ENCODE measurements around the gene AGAP2. TPM values are rescaled to one million over a fixed set of nuclear protein-coding genes. Genes with fewer than 3 reads are reported as not detected.
"Not testable (repeated sequence)": the region's sequence is repeated elsewhere in the genome, so short reads cannot be mapped to it uniquely, and the experiment has no call there.

Gene AGAP2
- total RNA-seq, 4 donors from 2014 or later, result 0.29 to 6.3 (median 2.6) TPM

DNA sequence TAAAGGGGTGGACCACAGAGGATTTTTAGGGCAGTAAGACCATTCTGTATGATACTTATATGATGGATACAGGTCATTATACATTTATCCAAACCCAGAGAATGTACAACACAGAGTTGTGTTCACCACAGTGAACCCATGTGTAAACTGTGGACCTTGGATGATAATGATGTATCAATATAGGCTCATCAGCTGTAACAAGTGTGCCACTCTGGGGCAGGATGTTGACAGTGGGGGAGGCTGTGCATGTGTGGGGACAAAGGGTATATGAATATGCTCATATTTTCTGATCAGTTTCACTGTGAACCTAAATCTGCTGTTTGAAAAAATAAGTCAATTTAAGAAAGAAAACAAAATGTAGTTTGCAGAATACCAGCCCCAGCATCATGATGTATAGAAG lies 58.8 kb downstream of the AGAP2 start:
- Histone ChIP-seq H3K4me1 (no peaks in the 10 kb centered on the region), H3K9me3 (no peaks in the 10 kb centered on the region), H3K27ac (no peak overlapping the region), H3K36me3 (no peaks in the 10 kb centered on the region), H3K4me3 (no peak overlapping the region), H3K27me3 (no peaks in the 10 kb centered on the region)
- DNase-seq, result no peak
- intact Hi-C loops (cut with DNase I; ENCODE audit: low total_unique reads), result no loop called here
- TF ChIP-seq POLR2A (IDR thresholded peaks at IDR 0.05), result no peak
- TF ChIP-seq, protein P1, sequence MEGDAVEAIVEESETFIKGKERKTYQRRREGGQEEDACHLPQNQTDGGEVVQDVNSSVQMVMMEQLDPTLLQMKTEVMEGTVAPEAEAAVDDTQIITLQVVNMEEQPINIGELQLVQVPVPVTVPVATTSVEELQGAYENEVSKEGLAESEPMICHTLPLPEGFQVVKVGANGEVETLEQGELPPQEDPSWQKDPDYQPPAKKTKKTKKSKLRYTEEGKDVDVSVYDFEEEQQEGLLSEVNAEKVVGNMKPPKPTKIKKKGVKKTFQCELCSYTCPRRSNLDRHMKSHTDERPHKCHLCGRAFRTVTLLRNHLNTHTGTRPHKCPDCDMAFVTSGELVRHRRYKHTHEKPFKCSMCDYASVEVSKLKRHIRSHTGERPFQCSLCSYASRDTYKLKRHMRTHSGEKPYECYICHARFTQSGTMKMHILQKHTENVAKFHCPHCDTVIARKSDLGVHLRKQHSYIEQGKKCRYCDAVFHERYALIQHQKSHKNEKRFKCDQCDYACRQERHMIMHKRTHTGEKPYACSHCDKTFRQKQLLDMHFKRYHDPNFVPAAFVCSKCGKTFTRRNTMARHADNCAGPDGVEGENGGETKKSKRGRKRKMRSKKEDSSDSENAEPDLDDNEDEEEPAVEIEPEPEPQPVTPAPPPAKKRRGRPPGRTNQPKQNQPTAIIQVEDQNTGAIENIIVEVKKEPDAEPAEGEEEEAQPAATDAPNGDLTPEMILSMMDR (IDR thresholded peaks at IDR 0.05), result no peak

DNA sequence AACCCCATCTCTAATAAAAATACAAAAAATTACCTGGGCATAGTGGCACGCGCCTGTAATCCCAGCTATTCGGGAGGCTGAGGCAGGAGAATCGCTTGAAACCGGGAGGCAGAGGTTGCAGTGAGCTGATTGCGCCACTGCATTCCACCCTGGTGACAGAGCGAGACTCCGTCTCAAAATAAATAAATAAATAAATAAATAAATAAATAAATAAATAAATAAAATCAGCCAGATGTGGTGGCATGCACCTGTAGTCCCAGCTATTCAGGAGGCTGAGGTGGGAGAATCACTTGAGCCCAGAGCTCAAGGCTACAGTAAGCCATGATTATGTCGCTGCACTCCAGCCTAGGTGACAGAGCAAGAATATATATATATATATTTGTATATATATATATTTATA lies 60.6 kb downstream of the AGAP2 start:
- H3K4me3 ChIP-seq; intact Hi-C loops (cut with DNase I; ENCODE audit: low total_unique reads); H3K4me1 ChIP-seq; H3K9me3 ChIP-seq; DNase-seq; H3K27me3 ChIP-seq; H3K36me3 ChIP-seq; H3K27ac ChIP-seq: not testable (repeated sequence)

DNA sequence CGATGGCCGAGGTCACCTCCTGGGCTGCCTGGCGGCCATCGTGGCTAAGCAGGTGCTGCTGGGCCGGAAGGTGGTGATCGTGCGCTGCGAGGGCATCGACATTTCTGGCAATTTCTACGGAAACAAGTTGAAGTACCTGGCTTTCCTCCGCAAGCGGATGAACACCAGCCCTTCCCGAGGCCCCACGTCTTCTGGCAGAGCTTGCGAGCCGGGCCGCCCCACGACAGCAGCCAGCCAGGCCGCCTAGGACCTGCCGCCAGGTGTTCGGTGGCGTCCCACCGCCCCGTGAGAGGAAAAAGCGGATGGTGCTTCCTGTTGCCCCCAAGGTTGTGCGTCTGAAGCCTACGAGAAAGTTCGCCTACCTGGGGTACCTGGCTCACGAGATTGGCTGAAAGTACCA lies 63.9 kb downstream of the AGAP2 start:
- Histone ChIP-seq H3K9me3 (no peaks in the 10 kb centered on the region), H3K27me3 (no peaks in the 10 kb centered on the region), H3K4me3 (no peak overlapping the region), H3K36me3 (no peaks in the 10 kb centered on the region), H3K4me1 (no peaks in the 10 kb centered on the region), H3K27ac (no peak overlapping the region)
- TF ChIP-seq, protein P1 (IDR thresholded peaks at IDR 0.05), result no peak
- no peak for TF ChIP-seq POLR2A (IDR thresholded peaks at IDR 0.05)
- no peak for DNase-seq
- intact Hi-C loops (cut with DNase I; ENCODE audit: low total_unique reads), result no loop called here

Small RNA genes lying within 50 kb of the gene (microRNA-seq; reads per million reads assigned to microRNA genes)
- not detected for gene MIR6759 (ENCODE audit: borderline microRNAs expressed, borderline replicate concordance)

Other genes starting within 250 kb of the AGAP2 start
- 10 to 100 TPM in 2 of 4 donors, 1 to 10 TPM in 2; 2.3 to 28.2 (median 9.8) TPM for gene DDIT3, start 218.2 kb downstream of the AGAP2 start, total RNA-seq
- 100 to 1,000 TPM in 1 of 4 donors, 10 to 100 TPM in 3; 14.9 to 138 (median 17.1) TPM for gene MBD6, start 215.9 kb downstream of the AGAP2 start, total RNA-seq
- gene DCTN2, start 191.6 kb downstream of the AGAP2 start, total RNA-seq, result 100 to 1,000 TPM; 117 to 175 (median 126) TPM
- gene KIF5A, start 188.7 kb downstream of the AGAP2 start, total RNA-seq, result 1 to 10 TPM in 3 of 4 donors, under 1 TPM in 1; 0.59 to 5.1 (median 1.9) TPM
- 10 to 100 TPM in 3 of 4 donors, 1 to 10 TPM in 1; 2.6 to 29.3 (median 18.8) TPM for gene PIP4K2C, start 147.6 kb downstream of the AGAP2 start, total RNA-seq
- 10 to 100 TPM; 17.6 to 82.5 (median 40.9) TPM for gene DTX3, start 133.9 kb downstream of the AGAP2 start, total RNA-seq
- gene ARHGEF25, start 127.3 kb downstream of the AGAP2 start, total RNA-seq, result 100 to 1,000 TPM in 1 of 4 donors, 10 to 100 TPM in 3; 52.9 to 205 (median 85.6) TPM
- gene B4GALNT1, start 105.5 kb downstream of the AGAP2 start, total RNA-seq, result 10 to 100 TPM in 1 of 4 donors, 1 to 10 TPM in 3; 2.9 to 14.1 (median 3.9) TPM
- 100 to 1,000 TPM; 189 to 339 (median 252) TPM for gene OS9, start 44.6 kb downstream of the AGAP2 start, total RNA-seq
- 100 to 1,000 TPM in 1 of 4 donors, 10 to 100 TPM in 3; 38.2 to 103 (median 51.0) TPM for gene TSPAN31, start 6.3 kb upstream of the AGAP2 start, total RNA-seq
- gene CDK4, start 13.6 kb upstream of the AGAP2 start, total RNA-seq, result 100 to 1,000 TPM in 2 of 4 donors, 10 to 100 TPM in 2; 60.0 to 190 (median 110) TPM
- gene MARCHF9, start 16.4 kb upstream of the AGAP2 start, total RNA-seq, result 1 to 10 TPM in 3 of 4 donors, not detected in 1; 5.1 to 7.6 (median 6.8) TPM
- gene CYP27B1, start 28.3 kb upstream of the AGAP2 start, total RNA-seq, result 1 to 10 TPM in 1 of 4 donors, under 1 TPM in 1, not detected in 2; 0.28 to 1.2 TPM
- 10 to 100 TPM in 3 of 4 donors, 1 to 10 TPM in 1; 5.1 to 22.4 (median 18.0) TPM for gene METTL1, start 33.4 kb upstream of the AGAP2 start, total RNA-seq
- gene EEF1AKMT3, start 33.9 kb upstream of the AGAP2 start, total RNA-seq, result 10 to 100 TPM in 2 of 4 donors, 1 to 10 TPM in 2; 2.3 to 15.5 (median 11.5) TPM
- 10 to 100 TPM in 3 of 4 donors, 1 to 10 TPM in 1; 8.2 to 22.3 (median 16.7) TPM for gene TSFM, start 44.0 kb upstream of the AGAP2 start, total RNA-seq
- 10 to 100 TPM in 1 of 4 donors, 1 to 10 TPM in 2, not detected in 1; 4.4 to 21.8 (median 5.1) TPM for gene AVIL, start 80.0 kb upstream of the AGAP2 start, total RNA-seq
- gene CTDSP2, start 108.0 kb upstream of the AGAP2 start, total RNA-seq, result 100 to 1,000 TPM in 2 of 4 donors, 10 to 100 TPM in 2; 66.2 to 212 (median 90.9) TPM
- 10 to 100 TPM in 1 of 4 donors, 1 to 10 TPM in 3; 4.9 to 59.1 (median 8.6) TPM for gene ATP23, start 202.8 kb upstream of the AGAP2 start, total RNA-seq